AG09319 (cell line): ENCODE results near the gene SIK2.
"Not testable (repeated sequence)": the region's sequence is repeated elsewhere in the genome, so short reads cannot be mapped to it uniquely, and the experiment has no call there.

Source experiments
- DNase-seq: peaks from one replicate; pipeline ENCODE4 v3.0.0-alpha.2; 2010; ENCODE audit warnings: low read depth; ENCODE audit errors: extremely low read depth
- CTCF ChIP-seq: IDR thresholded peaks from 2 replicates; pipeline ENCODE4 v1.5.1; 2011; ENCODE audit warnings: low read depth, mild to moderate bottlenecking, inconsistent platforms, low read length, moderate library complexity

SIK2 gene

GRCh38 chr11:111644922-111645321 is 42.7 kb downstream of the SIK2 start:
- no peak for DNase-seq
- TF ChIP-seq CTCF, result no peak

GRCh38 chr11:111645657-111646316 is 43.5 kb downstream of the SIK2 start:
- no peak for TF ChIP-seq CTCF
- DNase-seq, result no peak

DNA sequence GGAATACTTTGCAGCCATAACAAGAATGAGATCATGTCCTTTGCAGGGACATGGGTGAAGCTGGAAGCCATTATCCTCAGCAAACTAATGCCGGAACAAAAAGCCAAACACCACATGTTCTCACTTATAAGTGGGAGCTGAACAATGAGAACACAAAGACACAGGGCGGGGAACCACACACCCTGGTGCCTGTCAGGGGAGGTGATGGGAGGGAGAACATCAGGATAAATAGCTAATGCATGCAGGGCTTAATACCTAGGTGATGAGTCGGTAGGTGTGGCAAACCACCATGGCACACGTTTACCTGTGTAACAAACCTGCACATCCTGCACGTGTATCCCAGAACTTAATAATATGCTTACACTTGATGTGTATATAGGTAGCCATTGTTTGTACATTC is 49.1 kb downstream of the SIK2 start:
- not testable (repeated sequence) for DNase-seq

- no peak for DNase-seq
- TF ChIP-seq CTCF, result no peak
Measured at GRCh38 chr11:111652184-111652583, 49.9 kb downstream of the SIK2 start.

GRCh38 chr11:111654601-111655000 is 52.4 kb downstream of the SIK2 start:
- DNase-seq, result no peak
- no peak for TF ChIP-seq CTCF

DNA sequence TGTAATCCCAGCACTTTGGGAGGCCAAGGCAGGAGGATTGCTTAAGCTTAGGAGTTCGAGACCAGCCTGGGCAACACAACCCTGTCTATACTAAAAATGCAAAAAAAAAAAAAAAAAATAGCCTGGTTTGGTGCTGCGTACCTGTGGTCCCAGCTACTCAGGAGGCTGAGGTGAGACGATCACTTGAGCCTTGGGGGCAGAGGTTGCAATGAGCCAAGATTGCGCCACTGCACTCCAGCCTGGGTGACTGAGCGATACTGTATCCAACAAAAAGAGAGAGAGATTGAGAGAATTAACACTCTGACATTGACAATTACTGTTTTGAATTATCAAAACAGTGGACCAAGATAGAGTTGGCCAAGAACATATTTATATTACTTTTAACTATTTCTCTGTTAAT is 53.7 kb downstream of the SIK2 start:
- DNase-seq, result no peak
- TF ChIP-seq CTCF, result no peak

GRCh38 chr11:111657905-111658304 is 55.7 kb downstream of the SIK2 start:
- not testable (repeated sequence) for DNase-seq

- not testable (repeated sequence) for DNase-seq
Measured at GRCh38 chr11:111658493-111658892, 56.2 kb downstream of the SIK2 start.

GRCh38 chr11:111659201-111660115 is 57.2 kb downstream of the SIK2 start:
- no peak for DNase-seq
- TF ChIP-seq CTCF, result no peak
